GM12878 (cell line): ENCODE results near the gene LRRK1. TPM values are rescaled to one million over a fixed set of nuclear protein-coding genes. Genes with fewer than 3 reads are reported as not detected.

ENCODE experiments used
- ATAC-seq: fragments of 200-7000 bp; cut with Tn5 transposase; 3 replicates; pipeline ENCODE4 v1.9.1; 2020; ENCODE audit warnings: mild to moderate bottlenecking, moderate library complexity
- BruUV-seq: library from RNA; stranded (reverse); fragments of 400-500 nt; replicated peaks from 2 replicates; lab custom pipeline; 2021; lab: Mats Ljungman, UMichigan
- CTCF ChIA-PET: fragments of 300-600 bp; sonication (Branson Sonifier 250); formaldehyde crosslinking; extraction: SDS; loops from one replicate; lab custom pipeline; 2021; ENCODE audit warnings: inconsistent platforms; lab: Yijun Ruan, JAX
- POLR2A ChIA-PET: fragments of 350-600 bp; formaldehyde crosslinking; extraction: SDS; loops from one replicate; lab custom pipeline; 2021; ENCODE audit warnings: inconsistent platforms; lab: Charles Lee
- RAD21 ChIA-PET: fragments of 300-600 bp; sonication (Branson Sonifier 250); formaldehyde crosslinking; loops from one replicate; lab custom pipeline; 2023; ENCODE audit warnings: antibody characterized with exemption; ENCODE audit not compliant: unreplicated experiment; lab: Charles Lee
- SMC1A ChIA-PET: fragments of 300-600 bp; sonication (Branson Sonifier 250); formaldehyde crosslinking; loops from one replicate; lab custom pipeline; 2023; ENCODE audit not compliant: unreplicated experiment, uncharacterized antibody; lab: Charles Lee
- DNase-seq: peaks from one replicate; pipeline ENCODE4 v3.0.0-alpha.2; 2011; ENCODE audit warnings: low read depth, low spot score
- FAIRE-seq: peaks from 3 replicates; lab custom pipeline; 2011; peaks lifted over from hg19 to GRCh38; lab: Jason Lieb, UNC
- H2AFZ ChIP-seq: 2 replicates; pipeline ENCODE4 v1.6.0; 2011; ENCODE audit warnings: low read depth, low read length, control low read depth; ENCODE audit not compliant: control insufficient read depth
- H3K27ac ChIP-seq: 2 replicates; pipeline ENCODE4 v1.5.1; 2011; ENCODE audit warnings: control low read depth; ENCODE audit not compliant: control insufficient read depth, insufficient read depth
- H3K27me3 ChIP-seq, 2 experiments: replicated peaks in 1 of 2; 2 replicates each; pipeline versions ENCODE4 v1.6.0 to v1.6.1; 2011; ENCODE audit warnings: low read length in 1 of 2; ENCODE audit not compliant: control insufficient read depth in 2 of 2, insufficient read depth in 2 of 2
- H3K36me3 ChIP-seq, 2 experiments: 2 replicates each; pipeline ENCODE4 v1.5.1; 2011; ENCODE audit warnings: low read length in 1 of 2; ENCODE audit not compliant: control insufficient read depth in 2 of 2, insufficient read depth in 2 of 2
- H3K4me1 ChIP-seq: 2 replicates; pipeline ENCODE4 v1.6.1; 2011; ENCODE audit warnings: mild to moderate bottlenecking, low read length, moderate library complexity, mixed read lengths; ENCODE audit not compliant: control insufficient read depth, insufficient read depth
- H3K4me2 ChIP-seq: 2 replicates; pipeline ENCODE4 v1.6.0; 2011; ENCODE audit warnings: control low read depth; ENCODE audit not compliant: control insufficient read depth, insufficient read depth
- H3K4me3 ChIP-seq: fragments of 200-600 bp; sonication (generic); 2 replicates; pipeline ENCODE4 v1.5.1; 2016
- H3K79me2 ChIP-seq: 2 replicates; pipeline ENCODE4 v1.6.0; 2011; ENCODE audit warnings: low read length; ENCODE audit not compliant: control insufficient read depth, insufficient read depth
- H3K9ac ChIP-seq: 2 replicates; pipeline ENCODE4 v1.8.0; 2011; ENCODE audit warnings: low read length, control low read depth, mixed read lengths; ENCODE audit not compliant: control insufficient read depth, insufficient read depth
- H3K9me3 ChIP-seq: replicated peaks from 3 replicates; pipeline ENCODE4 v1.5.1; 2011; ENCODE audit warnings: mild to moderate bottlenecking, low read length; ENCODE audit not compliant: control insufficient read depth, insufficient read depth
- H4K20me1 ChIP-seq: 2 replicates; pipeline ENCODE4 v1.6.0; 2011; ENCODE audit not compliant: control insufficient read depth, insufficient read depth
- IRF4 ChIP-seq: IDR thresholded peaks from 2 replicates; pipeline ENCODE4 v1.6.1; 2011; ENCODE audit warnings: low read depth, low read length
- NR2F1 ChIP-seq: fragments of 450-650 bp; conservative IDR thresholded peaks from 2 replicates; pipeline ENCODE4 v1.6.1; 2017; ENCODE audit warnings: mild to moderate bottlenecking
- RAD51 ChIP-seq: fragments of 450-650 bp; IDR thresholded peaks from 2 replicates; pipeline ENCODE4 v1.6.1; 2016; ENCODE audit warnings: moderate library complexity, mild to moderate bottlenecking, inconsistent platforms
- SUPT20H ChIP-seq: IDR thresholded peaks from 2 replicates; pipeline ENCODE4 v1.6.1; 2011; ENCODE audit warnings: low read depth, mild to moderate bottlenecking, low read length, moderate library complexity, borderline replicate concordance; ENCODE audit not compliant: control insufficient read depth
- ZBTB33 ChIP-seq: fragments of 450-650 bp; IDR thresholded peaks from 2 replicates; pipeline ENCODE4 v1.6.1; 2017; ENCODE audit warnings: mild to moderate bottlenecking
- ZNF207 ChIP-seq: fragments of 450-650 bp; IDR thresholded peaks from 2 replicates; pipeline ENCODE4 v1.6.1; 2014; ENCODE audit warnings: antibody characterized with exemption, mild to moderate bottlenecking, borderline replicate concordance
- ZNF384 ChIP-seq: IDR thresholded peaks from 2 replicates; pipeline ENCODE4 v1.6.1; 2012; ENCODE audit warnings: low read depth, mild to moderate bottlenecking, low read length, improper control_type of control experiment, borderline replicate concordance
- ZNF592 ChIP-seq: fragments of 450-650 bp; IDR thresholded peaks from 2 replicates; pipeline ENCODE4 v1.6.1; 2017; ENCODE audit warnings: mild to moderate bottlenecking, moderate library complexity
- WGBS: methylation state at CpG from one replicate; pipeline ENCODE4 v1.1.6; 2016; ENCODE audit warnings: low lambda C conversion rate; ENCODE audit not compliant: insufficient replicate concordance, insufficient coverage; ENCODE audit errors: missing lambda C conversion rate; 5-methylcytosine and 5-hydroxymethylcytosine counted together
- in situ Hi-C: fragments of 300-500 bp; cut with MboI; formaldehyde crosslinking; loops from 9 replicates; pipeline ENCODE4 v1.14.3; 2018; ENCODE audit warnings: mixed read lengths
- intact Hi-C: fragments of 100-400 bp; cut with micrococcal nuclease; formaldehyde crosslinking; loops from one replicate; pipeline ENCODE4 v1.14.2; 2022; ENCODE audit not compliant: unreplicated experiment
- polyA plus RNA-seq, 11 experiments: library from polyadenylated mRNA; depleted of rRNA in 4 of 11; unstranded in 6 of 11; stranded (reverse) in 5 of 11; fragments of >200 nt; fragmentation: Nextera tagmentation in 4 of 11; fragmentation: Illumina TruSeq in 1 of 11; extraction: Ambion mirVana in 4 of 11; extraction: Trizol in 1 of 11; gene quantifications; 1 replicate in 1 of 11; 2 replicates in 10 of 11; pipeline versions ENCODE4 v1.2.1 to v1.2.3, GENCODE V29; 2011 to 2016; ENCODE audit warnings: inconsistent platforms in 2 of 11, missing spikeins in 2 of 11, low read depth in 1 of 11
- total RNA-seq, 4 experiments: library from RNA; depleted of rRNA in 3 of 4; stranded (reverse); fragments of >200 nt in 3 of 4; fragmentation: Illumina TruSeq in 1 of 4; extraction: Trizol in 1 of 4; gene quantifications; 2 replicates each; pipeline versions ENCODE4 v1.2.1 to v1.2.3, GENCODE V29; 2013 to 2021

Gene LRRK1
- total and polyA plus RNA-seq, 10 of the 15 experiments (the other 5 are each of a cell fraction or from before 2014, with no cell fraction given): 2.2 to 58.3 (median 17.9) TPM

GRCh38 chr15:101016581-101016980 lies 97.4 kb downstream of the LRRK1 start:
- FAIRE-seq: no peak
- Histone ChIP-seq H3K4me3 (no peak overlapping the region), H2AFZ (no peak overlapping the region), H3K9me3 (no peaks in the 10 kb centered on the region), H3K9ac (no peak overlapping the region), H4K20me1 (no peaks in the 10 kb centered on the region), H3K4me2 (no peak overlapping the region), H3K36me3 (peaks cover 19 to 26% of the 10 kb centered on the region in 2 experiments), H3K27ac (no peak overlapping the region), H3K4me1 (no peaks in the 10 kb centered on the region), H3K79me2 (no peaks in the 10 kb centered on the region), H3K27me3 (no peaks in the 10 kb centered on the region)
- RAD21 ChIA-PET: interaction anchor here (0.8 to 2.5 kb wide), 6 partner anchors 98 to 242 kb away, joined by 3 to 23 read pairs (median 4); partner anchors contain the start of gene CHSY1
- POLR2A ChIA-PET: interaction anchor here (0.6 to 0.7 kb wide), 3 partner anchors 101 to 110 kb away, joined by 5 read pairs; no protein-coding TSS in a partner anchor
- no peak for DNase-seq
- intact Hi-C loops (loop anchor here (5.0 kb wide), 1 partner anchor 71 kb away; no protein-coding TSS in a partner anchor), in situ Hi-C loops (no loop called here)
- SMC1A ChIA-PET: interaction anchor here (0.6 to 4.0 kb wide), 6 partner anchors 11 to 267 kb away, joined by 3 to 38 read pairs (median 4); no protein-coding TSS in a partner anchor
- CTCF ChIA-PET: interaction anchor here (1.1 to 4.5 kb wide), 16 partner anchors 8 to 625 kb away, joined by 3 to 74 read pairs (median 5); partner anchors contain the start of gene CHSY1
- TF ChIP-seq ZNF592 (no peak), ZBTB33 (no peak), ZNF384 (no peak), IRF4 (no peak), NR2F1 (no peak), ZNF207 (no peak), SUPT20H (no peak), RAD51 (no peak)
- no peak for ATAC-seq
- 97% methylated on average over 7 of the region's 7 CpGs for WGBS
- no TSS peak for BruUV-seq
